ENCODE results near the gene LYL1. TPM values are rescaled to one million over a fixed set of nuclear protein-coding genes. Genes with fewer than 3 reads are reported as not detected.

The LYL1 gene
- total RNA-seq, 1 donor from 2014 or later = 4.0 TPM

DNA sequence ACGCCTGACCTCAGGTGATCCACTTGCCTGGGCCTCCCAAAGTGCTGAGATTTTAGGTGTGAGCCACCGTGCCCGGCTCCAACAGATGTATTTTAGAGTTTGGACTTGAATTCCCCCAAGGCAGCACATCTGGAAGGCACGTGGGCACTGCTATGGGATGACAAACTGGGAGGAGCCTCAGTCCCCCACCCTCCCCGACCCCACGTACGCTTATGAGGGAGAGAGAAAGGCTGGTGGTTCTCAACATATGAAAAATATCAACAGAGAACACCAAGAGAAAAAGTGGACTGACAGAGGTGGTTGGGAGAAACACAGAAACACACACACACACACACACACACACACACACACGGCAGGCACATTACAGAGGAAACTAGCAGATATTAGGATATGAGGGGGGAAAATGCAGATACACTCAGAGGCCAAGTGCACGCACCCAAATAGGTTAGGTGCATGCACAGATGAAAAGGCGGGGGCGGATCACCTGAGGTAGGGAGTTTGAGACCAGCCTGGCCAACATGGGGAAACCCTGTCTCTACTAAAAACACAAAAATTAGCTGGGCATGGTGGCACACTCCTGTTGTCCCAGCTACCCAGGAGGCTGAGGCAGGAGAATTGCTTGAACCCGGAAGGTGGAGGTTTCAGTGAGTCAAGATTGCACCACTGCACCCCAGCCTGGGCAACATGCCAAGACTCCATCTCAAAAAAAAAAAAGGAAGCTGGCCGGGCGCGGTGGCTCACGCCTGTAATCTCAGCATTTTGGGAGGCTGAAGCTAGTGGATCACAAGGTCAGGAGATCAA is 44.3 kb upstream of the LYL1 start:
- no peak for DNase-seq (ENCODE audit: low read depth)
- no peak overlapping the region for H3K4me3 ChIP-seq (ENCODE audit: low read depth, low read length)
- TF ChIP-seq, protein P1, sequence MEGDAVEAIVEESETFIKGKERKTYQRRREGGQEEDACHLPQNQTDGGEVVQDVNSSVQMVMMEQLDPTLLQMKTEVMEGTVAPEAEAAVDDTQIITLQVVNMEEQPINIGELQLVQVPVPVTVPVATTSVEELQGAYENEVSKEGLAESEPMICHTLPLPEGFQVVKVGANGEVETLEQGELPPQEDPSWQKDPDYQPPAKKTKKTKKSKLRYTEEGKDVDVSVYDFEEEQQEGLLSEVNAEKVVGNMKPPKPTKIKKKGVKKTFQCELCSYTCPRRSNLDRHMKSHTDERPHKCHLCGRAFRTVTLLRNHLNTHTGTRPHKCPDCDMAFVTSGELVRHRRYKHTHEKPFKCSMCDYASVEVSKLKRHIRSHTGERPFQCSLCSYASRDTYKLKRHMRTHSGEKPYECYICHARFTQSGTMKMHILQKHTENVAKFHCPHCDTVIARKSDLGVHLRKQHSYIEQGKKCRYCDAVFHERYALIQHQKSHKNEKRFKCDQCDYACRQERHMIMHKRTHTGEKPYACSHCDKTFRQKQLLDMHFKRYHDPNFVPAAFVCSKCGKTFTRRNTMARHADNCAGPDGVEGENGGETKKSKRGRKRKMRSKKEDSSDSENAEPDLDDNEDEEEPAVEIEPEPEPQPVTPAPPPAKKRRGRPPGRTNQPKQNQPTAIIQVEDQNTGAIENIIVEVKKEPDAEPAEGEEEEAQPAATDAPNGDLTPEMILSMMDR (conservative IDR thresholded peaks at IDR 0.05; ENCODE audit: low read depth, low read length) = no peak

DNA sequence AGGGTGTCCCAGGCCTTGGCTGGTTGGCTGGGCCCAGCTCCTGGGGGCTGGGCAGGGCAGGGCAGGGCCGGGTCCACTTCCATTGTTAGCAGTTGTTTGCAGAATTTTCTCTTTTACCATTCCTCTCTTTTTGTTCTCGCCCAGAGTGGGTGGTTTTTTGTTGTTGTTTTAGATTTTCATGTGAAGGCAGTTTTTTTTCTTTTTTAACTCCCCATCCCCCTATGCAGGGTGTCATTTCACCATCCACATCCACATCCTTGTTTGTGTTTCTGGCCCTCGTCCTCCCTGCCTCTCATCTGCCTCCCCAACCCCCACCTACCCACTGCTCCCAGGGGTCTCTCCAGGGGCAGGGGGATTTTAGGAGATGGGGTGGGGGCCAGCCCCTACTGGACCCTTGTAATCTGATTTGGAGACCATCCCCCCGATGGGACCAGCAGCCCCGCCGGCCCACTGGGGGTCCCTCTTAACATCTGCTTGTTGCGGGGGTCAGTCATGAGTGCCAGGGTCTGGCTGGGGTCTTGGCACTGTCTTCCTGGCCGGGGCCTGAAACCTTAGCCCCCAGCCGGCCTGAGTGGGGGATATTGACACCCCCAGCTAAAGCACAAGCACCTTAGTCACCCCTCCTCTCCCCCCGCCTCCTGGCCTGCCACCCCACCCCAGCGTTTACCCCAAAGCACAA is 37.1 kb upstream of the LYL1 start:
- DNase-seq (ENCODE audit: low read depth) = no peak
- TF ChIP-seq, protein P1 (conservative IDR thresholded peaks at IDR 0.05; ENCODE audit: low read depth, low read length) = no peak
- H3K4me3 ChIP-seq (ENCODE audit: low read depth, low read length) = no peak overlapping the region

DNA sequence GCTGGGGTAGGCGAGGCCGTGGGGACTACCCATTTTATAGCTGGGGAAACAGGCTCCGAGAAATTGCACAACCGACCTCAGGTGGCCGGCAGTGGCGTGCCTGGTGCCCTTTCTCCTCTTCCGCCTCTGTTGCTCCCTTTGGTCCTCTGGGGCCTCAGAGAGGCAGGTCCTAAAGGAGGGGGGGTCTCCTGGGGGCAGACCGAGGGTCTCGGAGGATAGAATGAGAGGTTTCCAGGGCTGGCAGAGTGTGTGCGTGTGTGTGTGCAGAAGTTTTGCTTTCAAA is 36.2 kb upstream of the LYL1 start:
- TF ChIP-seq, protein P1 (conservative IDR thresholded peaks at IDR 0.05; ENCODE audit: low read depth, low read length) = no peak
- H3K4me3 ChIP-seq (ENCODE audit: low read depth, low read length) = no peak overlapping the region
- no peak for DNase-seq (ENCODE audit: low read depth)

- TF ChIP-seq, protein P1 (conservative IDR thresholded peaks at IDR 0.05; ENCODE audit: low read depth, low read length) = no peak
- H3K4me3 ChIP-seq (ENCODE audit: low read depth, low read length) = no peak overlapping the region
- DNase-seq (ENCODE audit: low read depth) = no peak
These were observed 35.7 kb upstream of the LYL1 start for GRCh38 chr19:13138171-13138915.

- H3K4me3 ChIP-seq (ENCODE audit: low read depth, low read length) = no peak overlapping the region
- DNase-seq (ENCODE audit: low read depth) = no peak
- TF ChIP-seq, protein P1 (conservative IDR thresholded peaks at IDR 0.05; ENCODE audit: low read depth, low read length) = no peak
These were observed 34.7 kb upstream of the LYL1 start for GRCh38 chr19:13137290-13137794.

DNA sequence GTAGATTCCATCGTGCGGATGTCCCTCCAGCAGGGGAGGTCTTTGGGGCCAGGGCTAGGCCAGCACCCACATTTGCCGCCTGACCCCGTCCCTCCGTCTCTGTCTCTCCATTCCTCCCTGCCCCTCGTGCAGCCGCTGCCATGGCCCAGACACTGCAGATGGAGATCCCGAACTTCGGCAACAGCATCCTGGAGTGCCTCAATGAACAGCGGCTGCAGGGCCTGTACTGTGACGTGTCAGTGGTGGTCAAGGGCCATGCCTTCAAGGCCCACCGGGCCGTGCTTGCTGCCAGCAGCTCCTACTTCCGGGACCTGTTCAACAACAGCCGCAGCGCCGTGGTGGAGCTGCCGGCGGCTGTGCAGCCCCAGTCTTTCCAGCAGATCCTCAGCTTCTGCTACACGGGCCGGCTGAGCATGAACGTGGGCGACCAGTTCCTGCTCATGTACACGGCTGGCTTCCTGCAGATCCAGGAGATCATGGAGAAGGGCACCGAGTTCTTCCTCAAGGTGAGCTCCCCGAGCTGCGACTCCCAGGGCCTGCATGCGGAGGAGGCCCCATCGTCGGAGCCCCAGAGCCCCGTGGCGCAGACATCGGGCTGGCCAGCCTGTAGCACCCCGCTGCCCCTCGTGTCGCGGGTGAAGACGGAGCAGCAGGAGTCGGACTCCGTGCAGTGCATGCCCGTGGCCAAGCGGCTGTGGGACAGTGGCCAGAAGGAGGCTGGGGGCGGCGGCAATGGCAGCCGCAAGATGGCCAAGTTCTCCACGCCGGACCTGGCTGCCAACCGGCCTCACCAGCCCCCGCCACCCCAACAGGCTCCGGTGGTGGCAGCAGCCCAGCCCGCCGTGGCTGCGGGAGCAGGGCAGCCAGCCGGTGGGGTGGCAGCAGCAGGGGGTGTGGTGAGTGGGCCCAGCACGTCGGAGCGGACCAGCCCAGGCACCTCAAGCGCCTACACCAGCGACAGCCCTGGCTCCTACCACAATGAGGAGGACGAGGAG is 32.7 kb upstream of the LYL1 start:
- no peak for DNase-seq (ENCODE audit: low read depth)
- no peak overlapping the region for H3K4me3 ChIP-seq (ENCODE audit: low read depth, low read length)
- TF ChIP-seq, protein P1 (conservative IDR thresholded peaks at IDR 0.05; ENCODE audit: low read depth, low read length) = no peak
